Thyroid gland (tissue), 4 donors: ENCODE data around the gene GLIS1.

Experiments used
- POLR2A ChIP-seq, 2 donors: fragments of 450-650 bp; IDR thresholded peaks; one replicate each; pipeline ENCODE4 v1.6.1; 2017; ENCODE audit warnings: antibody characterized with exemption in 2 of 2, mild to moderate bottlenecking in 2 of 2, moderate library complexity in 1 of 2
- TF ChIP-seq, protein P1 (sequence below), 6 experiments: fragments of 200-600 bp in 3 of 6; fragments of 450-650 bp in 3 of 6; sonication (generic) in 3 of 6; IDR thresholded peaks; one replicate each; pipeline ENCODE4 v1.5.1; 2016 to 2019; ENCODE audit warnings: antibody characterized with exemption in 6 of 6, mild to moderate bottlenecking in 2 of 6, inconsistent platforms in 1 of 6, moderate library complexity in 1 of 6

DNA sequence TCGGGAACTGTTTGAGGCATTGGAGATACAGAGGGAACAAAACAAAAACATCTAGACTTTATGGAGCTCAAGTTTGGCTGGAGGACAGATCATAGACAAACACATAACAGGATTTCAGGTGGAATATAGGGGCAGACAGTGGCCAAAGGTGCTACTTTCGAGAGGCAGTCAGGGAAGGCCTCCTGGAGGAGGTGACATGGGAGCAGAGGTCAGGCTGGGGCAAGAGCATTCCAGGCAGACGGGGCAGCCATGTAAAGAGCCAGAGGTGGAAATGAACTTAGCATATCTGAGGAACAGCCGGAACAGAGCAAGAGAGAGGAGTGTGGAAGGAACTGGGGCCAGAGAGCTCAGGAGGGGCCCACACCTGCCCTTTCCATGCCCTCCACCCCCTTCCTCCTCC is 157.5 kb downstream of the GLIS1 start:
- no peak for TF ChIP-seq POLR2A (IDR thresholded peaks at IDR 0.05)
- TF ChIP-seq, protein P1, sequence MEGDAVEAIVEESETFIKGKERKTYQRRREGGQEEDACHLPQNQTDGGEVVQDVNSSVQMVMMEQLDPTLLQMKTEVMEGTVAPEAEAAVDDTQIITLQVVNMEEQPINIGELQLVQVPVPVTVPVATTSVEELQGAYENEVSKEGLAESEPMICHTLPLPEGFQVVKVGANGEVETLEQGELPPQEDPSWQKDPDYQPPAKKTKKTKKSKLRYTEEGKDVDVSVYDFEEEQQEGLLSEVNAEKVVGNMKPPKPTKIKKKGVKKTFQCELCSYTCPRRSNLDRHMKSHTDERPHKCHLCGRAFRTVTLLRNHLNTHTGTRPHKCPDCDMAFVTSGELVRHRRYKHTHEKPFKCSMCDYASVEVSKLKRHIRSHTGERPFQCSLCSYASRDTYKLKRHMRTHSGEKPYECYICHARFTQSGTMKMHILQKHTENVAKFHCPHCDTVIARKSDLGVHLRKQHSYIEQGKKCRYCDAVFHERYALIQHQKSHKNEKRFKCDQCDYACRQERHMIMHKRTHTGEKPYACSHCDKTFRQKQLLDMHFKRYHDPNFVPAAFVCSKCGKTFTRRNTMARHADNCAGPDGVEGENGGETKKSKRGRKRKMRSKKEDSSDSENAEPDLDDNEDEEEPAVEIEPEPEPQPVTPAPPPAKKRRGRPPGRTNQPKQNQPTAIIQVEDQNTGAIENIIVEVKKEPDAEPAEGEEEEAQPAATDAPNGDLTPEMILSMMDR (IDR thresholded peaks at IDR 0.05): no peak
